C4-2B (cell line): ENCODE data around the gene NCOA3.

Source experiments
- CTCF ChIP-seq: fragments of 450-650 bp; conservative IDR thresholded peaks from 2 replicates; pipeline ENCODE4 v1.5.1; 2017; ENCODE audit warnings: mild to moderate bottlenecking
- ZFX ChIP-seq: fragments of 450-650 bp; IDR thresholded peaks from 2 replicates; pipeline ENCODE4 v1.6.1; 2017

- no peak for TF ChIP-seq CTCF
- TF ChIP-seq ZFX: no peak
Observed at GRCh38 chr20:47515843-47516242, 14.2 kb downstream of the NCOA3 start.
